ENCODE data around the gene ARHGAP15.

Gene ARHGAP15

GRCh38 chr2:143433251-143433650 is 304.0 kb downstream of the ARHGAP15 start:
- Histone ChIP-seq H3F3A (ENCODE audit: insufficient read depth, low read length) (no peaks in the 10 kb centered on the region), H3K9ac (ENCODE audit: low read length) (no peak overlapping the region), H3K4me3 (ENCODE audit: low read depth, low read length, poor library complexity, severe bottlenecking) (no peak overlapping the region), H3K79me2 (ENCODE audit: insufficient read depth, low read length) (no peaks in the 10 kb centered on the region), H3K9me2 (ENCODE audit: low read depth, low read length) (no peaks in the 10 kb centered on the region), H3K9me3 (ENCODE audit: low read length) (no peaks in the 10 kb centered on the region), H3K27me3 (ENCODE audit: insufficient read depth, low read length) (no peaks in the 10 kb centered on the region), H3K4me2 (ENCODE audit: low read length) (no peak overlapping the region), H2AFZ (ENCODE audit: low read length) (no peak overlapping the region), H3K4me1 (ENCODE audit: insufficient read depth, low read length, severe bottlenecking) (peaks cover 15% of the 10 kb centered on the region), H3K27ac (ENCODE audit: low read depth, low read length, poor library complexity, severe bottlenecking) (no peak overlapping the region), H3K36me3 (ENCODE audit: insufficient read depth, low read length) (peaks cover 28% of the 10 kb centered on the region), H4K20me1 (ENCODE audit: insufficient read depth, low read length) (no peaks in the 10 kb centered on the region)
- no peak for TF ChIP-seq EZH2 (IDR thresholded peaks at IDR 0.05; ENCODE audit: borderline replicate concordance, low read length)
- TF ChIP-seq CTCF (IDR thresholded peaks at IDR 0.05; ENCODE audit: low read length): no peak

- peaks cover 15% of the 10 kb centered on the region for H3K4me1 ChIP-seq (ENCODE audit: insufficient read depth, low read length, severe bottlenecking)
- no peaks in the 10 kb centered on the region for H3K27me3 ChIP-seq (ENCODE audit: insufficient read depth, low read length)
- H3K9me2 ChIP-seq (ENCODE audit: low read depth, low read length): no peaks in the 10 kb centered on the region
- no peaks in the 10 kb centered on the region for H3K79me2 ChIP-seq (ENCODE audit: insufficient read depth, low read length)
- H4K20me1 ChIP-seq (ENCODE audit: insufficient read depth, low read length): no peaks in the 10 kb centered on the region
- no peaks in the 10 kb centered on the region for H3F3A ChIP-seq (ENCODE audit: insufficient read depth, low read length)
- H3K4me3 ChIP-seq (ENCODE audit: low read depth, low read length, poor library complexity, severe bottlenecking): no peak overlapping the region
- H3K9ac ChIP-seq (ENCODE audit: low read length): no peak overlapping the region
- H3K4me2 ChIP-seq (ENCODE audit: low read length): no peak overlapping the region
- H2AFZ ChIP-seq (ENCODE audit: low read length): no peak overlapping the region
- H3K36me3 ChIP-seq (ENCODE audit: insufficient read depth, low read length): peaks cover 32% of the 10 kb centered on the region
- H3K9me3 ChIP-seq (ENCODE audit: low read length): no peaks in the 10 kb centered on the region
- TF ChIP-seq EZH2 (IDR thresholded peaks at IDR 0.05; ENCODE audit: borderline replicate concordance, low read length) (no peak), CTCF (IDR thresholded peaks at IDR 0.05; ENCODE audit: low read length) (no peak)
- no peak overlapping the region for H3K27ac ChIP-seq (ENCODE audit: low read depth, low read length, poor library complexity, severe bottlenecking)
These were observed 304.6 kb downstream of the ARHGAP15 start for GRCh38 chr2:143433840-143434239.

GRCh38 chr2:143434445-143434844 is 305.2 kb downstream of the ARHGAP15 start:
- no peak overlapping the region for H3K9ac ChIP-seq (ENCODE audit: low read length)
- H3K27me3 ChIP-seq (ENCODE audit: insufficient read depth, low read length): no peaks in the 10 kb centered on the region
- H4K20me1 ChIP-seq (ENCODE audit: insufficient read depth, low read length): no peaks in the 10 kb centered on the region
- TF ChIP-seq EZH2 (IDR thresholded peaks at IDR 0.05; ENCODE audit: borderline replicate concordance, low read length) (no peak), CTCF (IDR thresholded peaks at IDR 0.05; ENCODE audit: low read length) (no peak)
- no peak overlapping the region for H3K27ac ChIP-seq (ENCODE audit: low read depth, low read length, poor library complexity, severe bottlenecking)
- no peaks in the 10 kb centered on the region for H3F3A ChIP-seq (ENCODE audit: insufficient read depth, low read length)
- H2AFZ ChIP-seq (ENCODE audit: low read length): no peak overlapping the region
- H3K9me3 ChIP-seq (ENCODE audit: low read length): no peaks in the 10 kb centered on the region
- no peaks in the 10 kb centered on the region for H3K79me2 ChIP-seq (ENCODE audit: insufficient read depth, low read length)
- no peak overlapping the region for H3K4me3 ChIP-seq (ENCODE audit: low read depth, low read length, poor library complexity, severe bottlenecking)
- no peaks in the 10 kb centered on the region for H3K9me2 ChIP-seq (ENCODE audit: low read depth, low read length)
- H3K4me1 ChIP-seq (ENCODE audit: insufficient read depth, low read length, severe bottlenecking): peaks cover 15% of the 10 kb centered on the region
- H3K36me3 ChIP-seq (ENCODE audit: insufficient read depth, low read length): peaks cover 32% of the 10 kb centered on the region
- H3K4me2 ChIP-seq (ENCODE audit: low read length): no peak overlapping the region
